ENCODE results near the gene M1AP.

M1AP gene, protein sequence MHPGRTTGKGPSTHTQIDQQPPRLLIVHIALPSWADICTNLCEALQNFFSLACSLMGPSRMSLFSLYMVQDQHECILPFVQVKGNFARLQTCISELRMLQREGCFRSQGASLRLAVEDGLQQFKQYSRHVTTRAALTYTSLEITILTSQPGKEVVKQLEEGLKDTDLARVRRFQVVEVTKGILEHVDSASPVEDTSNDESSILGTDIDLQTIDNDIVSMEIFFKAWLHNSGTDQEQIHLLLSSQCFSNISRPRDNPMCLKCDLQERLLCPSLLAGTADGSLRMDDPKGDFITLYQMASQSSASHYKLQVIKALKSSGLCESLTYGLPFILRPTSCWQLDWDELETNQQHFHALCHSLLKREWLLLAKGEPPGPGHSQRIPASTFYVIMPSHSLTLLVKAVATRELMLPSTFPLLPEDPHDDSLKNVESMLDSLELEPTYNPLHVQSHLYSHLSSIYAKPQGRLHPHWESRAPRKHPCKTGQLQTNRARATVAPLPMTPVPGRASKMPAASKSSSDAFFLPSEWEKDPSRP

DNA sequence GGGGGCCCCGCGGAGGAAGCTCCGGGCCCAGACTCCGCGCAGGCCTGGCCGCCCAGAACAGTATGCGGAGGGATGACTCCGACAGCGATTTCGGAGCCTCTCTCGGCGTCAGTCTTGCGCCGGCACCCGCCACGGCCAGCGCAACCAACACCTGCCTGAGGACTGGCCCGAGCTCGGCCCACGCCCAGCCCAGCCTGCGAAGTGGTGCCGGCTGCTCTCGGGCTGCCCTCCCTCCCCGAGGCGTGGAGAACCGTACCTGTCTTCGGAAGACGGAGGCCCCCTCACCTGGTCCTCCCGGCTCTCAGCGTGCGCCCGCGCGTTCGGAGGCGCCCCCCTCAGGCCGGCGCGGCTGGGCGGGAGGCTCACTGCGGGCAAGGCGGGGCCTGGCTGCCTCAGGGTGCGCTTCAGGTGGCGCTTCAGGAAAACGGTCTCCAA is at the start of gene M1AP:
Gene M1AP, minus strand, starts transcription at position 322 of the 435 bp plus-strand sequence. CDS start 8,055 bp downstream, outside the sequence.
- peak; percentile 58 for DNase-seq (ENCODE audit: low spot score)

DNA sequence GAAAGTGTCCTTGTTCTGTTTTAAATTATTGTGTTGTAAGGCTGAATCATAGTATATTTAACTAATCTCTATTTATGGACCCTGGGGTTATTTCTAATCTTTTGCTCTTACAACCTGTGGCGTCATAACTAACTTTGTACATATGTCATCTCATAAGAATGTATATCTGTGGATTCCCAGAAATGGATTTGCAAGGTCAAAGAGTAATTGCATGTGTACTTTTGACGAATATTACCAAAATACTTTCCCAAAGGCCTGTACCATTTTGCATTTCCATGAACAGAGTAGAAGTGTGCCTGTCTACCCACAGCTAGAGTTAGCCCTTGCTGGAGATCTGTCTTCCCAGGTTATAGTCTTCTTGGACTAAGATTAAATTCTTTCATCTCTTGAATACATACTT is 48.7 kb upstream of the M1AP start:
- no peak for DNase-seq (ENCODE audit: low spot score)

DNA sequence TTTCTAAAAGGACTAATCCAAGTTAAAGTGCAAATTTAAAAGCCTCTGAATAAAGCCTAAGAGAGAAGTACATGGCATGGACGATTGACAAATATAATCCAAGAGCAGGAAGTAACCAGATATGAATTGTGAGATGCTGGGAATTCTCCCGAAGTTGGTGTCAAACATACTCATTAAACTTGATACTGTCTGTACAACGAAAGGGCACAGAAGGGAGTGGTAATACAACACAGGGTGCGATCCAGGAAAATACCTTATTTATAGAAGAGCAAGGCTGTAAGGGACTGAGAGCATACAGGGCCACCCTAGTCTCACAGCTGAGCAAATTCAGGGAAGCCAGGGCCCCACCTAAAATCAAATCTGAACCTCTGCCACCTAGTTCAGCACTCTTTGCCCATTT is 47.5 kb upstream of the M1AP start:
- DNase-seq (ENCODE audit: low spot score) = no peak

DNA sequence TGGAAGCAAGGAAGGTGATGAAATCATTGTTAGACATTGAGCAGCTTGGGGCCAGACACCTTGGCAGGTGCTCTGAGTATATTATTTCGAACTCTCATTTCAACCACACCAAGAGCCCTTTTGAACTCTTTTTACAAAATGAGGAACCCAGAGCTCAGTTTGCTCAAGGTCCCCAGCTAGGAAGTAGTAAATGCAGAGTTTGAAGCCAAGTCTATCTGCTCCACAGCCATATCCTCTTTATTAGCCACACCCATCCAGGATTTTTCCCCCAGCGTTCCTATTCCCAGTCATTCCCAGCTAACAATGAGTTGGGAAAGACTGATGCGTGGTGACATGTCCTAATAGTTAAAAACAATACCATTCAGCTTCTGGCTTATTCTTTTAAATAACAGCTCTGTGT is 46.2 kb upstream of the M1AP start:
- DNase-seq (ENCODE audit: low spot score) = no peak

DNA sequence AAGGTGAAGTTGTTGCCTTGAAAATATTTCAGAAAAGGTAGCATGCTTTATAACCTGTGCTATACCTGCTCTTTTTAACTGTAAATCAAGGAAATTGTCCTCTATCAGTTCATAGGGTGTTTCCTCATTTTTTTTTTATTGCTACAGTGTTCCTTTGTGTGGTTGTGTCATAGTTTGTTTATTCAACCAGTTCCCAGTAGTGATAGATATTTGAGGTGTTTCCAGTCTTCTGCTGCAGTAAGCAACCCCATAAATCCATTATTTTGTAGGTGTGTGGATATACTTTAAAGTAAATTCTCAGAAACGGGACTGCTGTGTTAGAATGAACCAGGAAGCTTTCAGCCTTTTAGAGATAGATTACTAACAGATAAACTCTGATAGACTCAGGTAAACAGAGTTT is 45.5 kb upstream of the M1AP start:
- no peak for DNase-seq (ENCODE audit: low spot score)

DNA sequence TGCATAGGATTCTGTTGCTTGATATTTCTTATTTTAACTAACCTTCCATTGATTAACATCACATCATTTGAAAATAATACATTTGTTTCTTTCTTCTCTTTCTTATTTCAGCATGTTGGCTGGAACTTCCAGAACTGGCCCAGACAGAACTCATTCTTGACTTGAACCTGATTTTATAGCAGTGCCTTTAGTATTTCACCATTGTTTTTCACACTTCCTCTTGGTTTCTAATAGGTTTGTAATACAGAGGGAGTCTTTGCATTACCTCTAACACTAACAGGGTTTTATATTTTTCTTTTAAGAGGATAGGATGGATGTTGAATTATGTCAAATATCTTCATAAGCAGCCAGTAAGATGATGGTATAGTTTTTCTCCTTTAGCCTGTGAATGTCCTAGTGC is 45.1 kb upstream of the M1AP start:
- no peak for DNase-seq (ENCODE audit: low spot score)

DNA sequence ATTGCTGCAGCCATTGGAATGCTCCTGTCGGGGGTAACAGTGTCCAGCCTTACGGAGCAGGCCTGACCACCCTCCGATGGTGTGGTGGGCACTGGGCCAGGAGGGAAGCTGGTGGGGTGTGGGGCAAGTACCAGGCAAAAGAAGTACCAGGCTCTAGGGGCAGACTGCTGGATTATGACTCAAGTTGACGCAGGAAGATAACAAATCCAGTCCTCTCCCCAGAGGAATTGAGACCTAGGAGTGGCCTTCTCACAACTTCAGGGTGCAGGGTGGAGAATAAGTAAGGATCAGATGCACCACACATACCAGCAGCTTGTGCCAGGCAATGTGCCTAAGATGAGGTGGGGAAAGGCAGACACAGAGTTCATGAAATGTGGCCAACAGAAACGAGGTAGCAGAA is 43.8 kb upstream of the M1AP start:
- no peak for DNase-seq (ENCODE audit: low spot score)

DNA sequence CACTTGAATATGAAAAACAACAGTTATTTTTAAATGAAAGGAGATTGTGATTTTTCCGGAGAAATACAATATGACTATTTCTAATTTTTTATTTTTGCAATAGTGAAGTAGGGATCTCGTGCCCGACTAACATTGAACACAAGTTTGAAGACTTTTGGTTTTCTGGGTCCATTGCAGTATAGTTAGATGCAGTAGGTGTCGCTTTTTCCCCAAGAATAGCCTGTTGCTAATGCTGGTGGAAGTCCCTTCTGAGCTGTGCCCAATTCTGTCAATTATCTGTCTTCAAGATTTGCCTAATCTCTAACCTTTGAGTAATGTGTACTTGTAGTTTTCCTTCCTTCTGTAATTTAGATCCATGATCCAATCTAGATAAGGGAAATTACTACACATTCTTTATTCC is 42.4 kb upstream of the M1AP start:
- DNase-seq (ENCODE audit: low spot score) = no peak

DNA sequence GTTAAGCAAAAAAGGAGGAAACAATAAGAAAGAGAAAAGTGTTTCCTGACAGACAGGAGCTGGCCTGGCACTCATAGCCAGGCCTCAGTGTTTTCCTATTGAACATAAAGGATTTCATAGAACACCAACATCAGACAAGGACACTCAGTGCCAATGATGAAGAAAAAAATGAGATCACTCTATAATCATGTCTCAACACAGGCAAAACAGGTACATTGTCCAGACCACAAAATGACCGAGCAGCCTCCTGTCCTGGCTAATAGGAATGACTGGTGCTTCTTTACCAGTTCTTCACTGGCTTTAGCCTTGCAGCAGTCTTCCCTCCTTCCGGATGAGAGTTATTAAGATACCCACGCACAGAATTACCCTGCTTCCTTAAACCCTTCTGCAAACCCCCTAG is 41.5 kb upstream of the M1AP start:
- DNase-seq (ENCODE audit: low spot score) = no peak

DNA sequence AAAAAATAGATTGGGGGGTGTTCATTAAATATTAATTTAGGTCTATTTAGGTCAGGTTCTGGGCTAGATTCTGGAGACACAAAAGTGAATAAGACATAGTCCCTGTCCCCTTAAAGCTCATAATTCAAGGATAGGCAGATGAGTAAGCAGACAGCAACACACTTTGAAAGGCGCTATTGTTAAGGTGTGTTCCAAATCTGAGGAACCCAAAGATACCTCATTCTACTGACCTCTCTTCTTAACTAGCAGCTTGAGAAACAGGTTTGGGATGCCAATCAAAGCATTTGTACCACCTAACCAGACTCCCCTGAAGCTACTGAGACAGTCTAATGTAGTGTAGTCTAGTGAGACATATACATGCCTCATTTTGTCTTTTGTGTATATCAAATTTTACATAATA is 40.8 kb upstream of the M1AP start:
- DNase-seq (ENCODE audit: low spot score) = no peak

DNA sequence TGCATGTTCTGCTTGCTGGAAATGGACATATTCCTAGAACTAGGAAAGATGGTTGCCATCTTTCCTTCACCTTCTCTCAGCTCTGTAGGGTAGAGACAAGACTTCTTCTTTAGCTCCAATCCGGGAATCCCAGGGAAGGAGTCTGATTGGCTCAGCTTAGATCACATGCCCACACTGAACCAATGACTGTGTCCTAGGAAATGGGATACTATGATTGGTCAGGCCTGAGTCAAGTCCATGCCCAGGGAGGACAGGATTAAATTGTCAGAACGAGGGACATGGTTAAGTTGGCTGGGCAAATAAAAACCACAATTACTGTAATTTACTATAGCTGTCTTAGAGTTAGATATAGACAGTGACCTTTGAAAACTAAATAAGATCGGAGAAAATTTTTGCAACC is 37.3 kb upstream of the M1AP start:
- no peak for DNase-seq (ENCODE audit: low spot score)

DNA sequence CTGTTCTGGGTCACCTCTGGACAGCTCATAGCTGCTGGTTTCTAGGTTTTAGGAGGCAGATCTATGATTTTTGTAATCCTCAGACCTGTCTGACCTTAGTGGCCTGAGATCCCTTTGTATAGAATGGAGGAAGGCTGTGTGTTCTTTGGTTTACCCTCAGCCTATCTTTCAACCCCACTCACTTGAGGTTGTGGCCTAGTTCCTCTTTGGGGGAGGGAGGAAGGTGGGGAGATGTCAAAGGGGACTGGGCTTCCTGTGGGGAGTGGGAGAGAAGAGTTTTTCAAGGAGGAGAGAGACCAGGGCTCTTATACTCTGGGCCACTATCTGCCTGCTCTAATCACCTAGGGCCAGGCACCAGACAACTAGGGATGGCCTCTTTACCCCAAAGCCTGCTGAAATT is 34.4 kb upstream of the M1AP start:
- DNase-seq (ENCODE audit: low spot score) = no peak

DNA sequence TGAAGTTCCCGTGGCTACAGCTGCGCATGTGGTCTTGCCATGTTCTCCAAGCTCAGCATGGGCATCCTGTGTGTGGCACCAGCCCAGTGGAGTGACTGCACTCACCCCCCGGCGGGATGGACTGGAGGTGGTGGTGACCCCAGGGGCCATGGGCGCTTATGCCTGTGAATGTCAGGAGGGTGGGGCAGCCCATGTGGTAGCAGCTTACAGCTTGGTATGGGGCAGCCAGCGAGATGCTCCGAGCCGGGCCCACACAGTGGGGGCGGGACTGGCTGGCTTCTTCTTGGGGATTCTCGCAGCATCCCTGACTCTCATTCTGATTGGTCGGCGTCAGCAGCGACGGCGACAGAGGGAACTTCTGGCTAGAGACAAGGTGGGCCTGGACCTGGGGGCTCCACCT is 31.5 kb upstream of the M1AP start:
- no peak for DNase-seq (ENCODE audit: low spot score)

DNA sequence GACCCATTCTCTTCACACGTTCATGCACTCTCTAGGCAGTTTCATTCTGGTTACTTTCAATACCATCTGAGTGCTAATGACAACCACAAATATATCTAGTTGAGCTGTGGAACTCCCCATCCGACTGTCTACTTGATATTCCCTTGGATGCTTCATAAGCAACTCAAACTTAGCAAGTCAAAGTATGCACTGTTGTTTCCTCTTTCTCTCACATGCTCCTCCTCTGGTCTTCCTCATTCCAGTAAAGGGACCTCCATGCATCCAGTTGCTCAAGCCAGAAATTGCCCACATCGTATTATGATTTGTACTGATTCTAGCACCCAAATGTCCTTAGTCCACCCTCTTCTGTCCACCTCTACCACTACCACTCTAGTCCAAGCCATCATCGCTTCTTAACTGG is 28.2 kb upstream of the M1AP start:
- DNase-seq (ENCODE audit: low spot score) = no peak

DNA sequence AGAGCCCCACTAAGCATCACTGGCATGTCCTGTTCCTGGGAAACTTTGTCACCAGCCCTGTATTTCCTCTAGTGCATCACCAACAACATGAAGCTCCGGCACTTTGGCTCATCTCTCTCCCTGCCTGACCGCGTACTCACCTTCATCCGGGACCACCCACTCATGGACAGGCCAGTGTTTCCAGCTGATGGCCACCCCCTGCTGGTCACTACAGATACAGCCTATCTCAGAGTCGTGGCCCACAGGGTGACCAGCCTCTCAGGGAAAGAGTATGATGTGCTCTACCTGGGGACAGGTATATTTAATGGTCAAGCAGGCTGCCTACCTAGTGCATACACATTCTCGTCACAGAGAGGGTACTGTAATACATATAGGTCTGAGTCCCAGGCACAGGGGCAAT is 27.0 kb upstream of the M1AP start:
- no peak for DNase-seq (ENCODE audit: low spot score)

DNA sequence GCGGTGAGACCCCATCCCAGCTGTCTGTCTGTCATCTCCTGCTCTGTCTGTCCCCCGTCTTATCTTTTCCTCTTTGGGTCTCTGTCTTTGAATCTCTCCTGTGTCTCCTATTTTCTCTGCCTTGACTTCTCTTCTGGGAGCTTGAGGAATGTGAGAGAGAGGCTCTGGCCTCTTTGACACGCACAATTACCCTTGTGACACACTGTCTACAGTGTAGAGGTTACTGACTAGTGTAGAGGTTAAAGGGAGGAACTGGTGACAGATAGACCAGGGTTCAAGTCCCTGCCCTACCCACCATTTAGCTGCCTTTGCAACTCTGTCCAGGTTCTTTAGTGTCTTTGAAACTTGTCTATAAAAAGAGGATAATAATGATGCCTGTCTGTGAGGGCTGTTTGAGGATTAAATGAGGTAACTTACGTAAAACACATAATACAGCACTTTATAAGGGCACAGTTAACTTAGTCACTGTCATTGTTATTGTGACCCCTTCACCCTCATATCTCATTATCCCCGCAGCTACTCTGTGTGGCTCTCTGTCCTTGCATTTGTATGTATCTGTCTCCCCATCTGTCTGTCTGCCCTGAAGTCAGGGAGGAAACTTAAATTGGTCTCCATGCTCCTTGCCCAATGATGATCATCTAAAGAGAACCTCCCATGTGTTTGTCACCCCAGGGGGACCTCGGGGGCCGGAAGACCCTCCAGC is 25.8 kb upstream of the M1AP start:
- DNase-seq (ENCODE audit: low spot score) = no peak

DNA sequence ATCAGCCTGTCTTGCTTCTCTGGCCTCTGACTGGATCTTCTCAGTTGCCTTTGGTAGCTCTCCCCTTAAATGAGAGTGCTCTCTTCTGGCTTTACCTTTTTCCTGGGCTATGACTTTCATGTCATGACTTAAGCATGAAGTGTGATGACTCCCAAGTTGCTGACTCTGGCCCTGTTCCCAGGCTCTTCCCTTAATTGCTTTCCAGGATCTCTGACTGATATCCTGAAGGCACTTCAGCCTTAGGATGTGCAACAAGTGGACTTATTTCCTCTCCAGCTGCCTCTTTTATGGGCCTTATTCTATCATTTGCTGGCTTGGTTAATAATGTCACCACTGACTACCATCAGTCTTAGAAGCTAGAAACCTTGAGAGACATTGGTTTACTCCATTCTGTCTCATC is 23.3 kb upstream of the M1AP start:
- DNase-seq (ENCODE audit: low spot score) = no peak

DNA sequence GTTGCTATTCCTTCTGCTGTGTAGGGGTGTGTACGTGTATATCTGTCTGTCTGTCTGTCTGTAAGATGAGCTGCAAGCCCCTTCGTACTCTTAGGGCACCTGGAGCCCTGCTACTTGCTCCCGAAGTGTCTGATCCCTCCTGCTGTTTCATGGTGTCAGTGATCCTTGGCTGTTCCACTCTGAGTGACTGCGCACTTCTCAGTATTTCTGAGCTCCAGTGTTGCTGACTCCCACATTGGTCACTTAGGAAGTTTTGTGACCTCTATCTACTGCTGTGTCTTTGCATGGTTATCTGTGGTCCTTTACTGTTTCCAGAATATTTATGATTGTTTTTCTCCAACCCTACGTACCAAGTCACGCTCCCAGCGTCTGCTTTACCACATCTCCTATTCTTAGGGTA is 22.1 kb upstream of the M1AP start:
- DNase-seq (ENCODE audit: low spot score) = no peak

DNA sequence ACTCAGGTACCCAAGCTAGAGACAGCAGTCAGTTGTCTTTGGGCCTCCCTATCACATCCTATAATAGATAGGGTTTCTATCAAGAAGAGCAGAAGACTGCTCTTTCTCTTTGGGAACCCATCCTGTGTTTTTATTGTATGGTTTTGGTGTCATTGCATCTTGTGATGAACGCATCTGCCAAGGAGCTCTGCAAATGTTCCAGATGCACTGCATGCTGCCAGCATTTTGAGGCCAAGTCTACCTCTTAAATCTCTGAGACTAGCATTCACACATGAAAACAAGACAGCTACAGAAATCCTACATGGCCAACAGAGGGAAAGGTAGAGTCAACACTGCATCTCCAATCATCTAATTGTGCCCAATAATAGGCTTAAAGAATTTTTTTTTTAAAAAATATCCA is 20.0 kb upstream of the M1AP start:
- no peak for DNase-seq (ENCODE audit: low spot score)

DNA sequence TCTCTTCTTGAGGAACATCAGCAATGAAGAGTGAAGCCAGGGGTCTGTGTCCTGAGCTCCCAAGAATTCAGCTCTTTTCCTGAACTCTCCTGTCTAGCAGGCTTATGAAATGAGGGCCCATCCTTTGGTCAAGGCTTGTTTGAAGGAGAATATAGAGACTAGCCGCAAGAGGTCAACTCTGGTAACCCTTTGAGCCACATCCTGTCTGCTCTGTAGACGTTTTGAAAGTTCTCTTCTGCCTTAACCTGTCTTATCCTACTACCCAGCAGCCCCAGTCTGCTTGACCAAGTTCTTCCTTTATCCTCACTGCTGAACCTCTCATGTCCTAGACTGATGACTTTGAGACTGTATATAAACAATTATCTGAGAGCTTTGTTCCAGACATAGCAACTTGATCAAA is 11.3 kb upstream of the M1AP start:
- DNase-seq (ENCODE audit: low spot score) = no peak

DNA sequence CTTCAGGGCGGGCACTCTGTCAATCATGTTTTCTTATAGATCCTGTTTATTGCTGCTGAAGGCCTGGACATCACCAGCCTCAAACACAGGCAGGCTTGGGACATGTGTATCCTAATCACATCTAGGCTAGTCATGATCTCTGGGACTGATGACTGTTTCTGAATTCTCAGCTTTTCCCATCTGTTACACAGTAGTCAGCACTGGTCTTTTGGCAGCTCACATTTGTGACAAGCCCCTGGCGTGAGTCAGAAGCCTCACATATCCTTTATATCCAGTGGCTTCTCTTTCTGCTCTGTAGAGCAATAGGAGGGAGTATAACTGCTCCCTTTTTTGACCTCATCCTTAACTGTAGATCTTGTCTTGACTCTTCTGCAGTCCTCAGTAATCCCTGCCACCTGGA is 10.4 kb upstream of the M1AP start:
- no peak for DNase-seq (ENCODE audit: low spot score)

DNA sequence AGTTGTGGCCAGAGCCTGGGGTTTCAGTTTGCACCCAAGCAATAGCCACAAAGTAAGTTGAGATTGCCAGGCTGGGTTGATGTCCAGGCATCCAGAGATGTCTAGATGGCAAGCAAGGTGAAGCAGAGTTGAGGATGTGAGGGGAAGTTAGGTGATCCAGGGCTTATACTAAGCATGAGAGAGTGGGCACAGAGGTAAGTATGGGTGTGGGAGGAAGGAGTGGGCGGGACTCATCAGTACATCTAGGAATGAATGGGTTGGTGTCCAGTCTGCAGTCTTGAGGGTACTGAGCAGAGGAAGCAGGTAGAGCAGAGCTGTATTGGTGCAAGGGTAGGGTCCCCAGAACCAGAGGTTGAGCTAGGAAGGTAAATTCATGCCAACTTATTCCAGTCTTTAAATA is 7.4 kb upstream of the M1AP start:
- DNase-seq (ENCODE audit: low spot score) = no peak
